ENCODE results near the gene LYPLAL1. TPM values are rescaled to one million over a fixed set of nuclear protein-coding genes. Genes with fewer than 3 reads are reported as not detected.

The LYPLAL1 gene
- 14.5 TPM for polyA plus RNA-seq (2013, experiment 1 of 2; ENCODE audit: insufficient read length)
- 16.0 TPM for polyA plus RNA-seq (2013, experiment 2 of 2; ENCODE audit: insufficient read length)

- peak; percentile 92 for DNase-seq
These were observed at the start of gene LYPLAL1 for GRCh38 chr1:219173758-219174459. LYPLAL1 (plus strand) TSS chr1:219173878; CDS start chr1:219173891, 13 bp downstream.

GRCh38 chr1:219124163-219124562 is 49.5 kb upstream of the LYPLAL1 start:
- DNase-seq: no peak

- no peak for DNase-seq
These were observed 48.3 kb upstream of the LYPLAL1 start for GRCh38 chr1:219125342-219125741.

- DNase-seq: no peak
These were observed 47.3 kb upstream of the LYPLAL1 start for GRCh38 chr1:219126377-219126776.

GRCh38 chr1:219128957-219129356 is 44.7 kb upstream of the LYPLAL1 start:
- DNase-seq: no peak

- no peak for DNase-seq
These were observed 43.2 kb upstream of the LYPLAL1 start for GRCh38 chr1:219130366-219130935.

- DNase-seq: no peak
These were observed 40.7 kb upstream of the LYPLAL1 start for GRCh38 chr1:219132939-219133338.

- no peak for DNase-seq
These were observed 34.9 kb upstream of the LYPLAL1 start for GRCh38 chr1:219138747-219139146.

GRCh38 chr1:219140303-219140877 is 33.3 kb upstream of the LYPLAL1 start:
- DNase-seq: no peak

GRCh38 chr1:219143735-219144134 is 29.9 kb upstream of the LYPLAL1 start:
- DNase-seq: no peak

GRCh38 chr1:219144658-219145315 is 28.9 kb upstream of the LYPLAL1 start:
- no peak for DNase-seq

GRCh38 chr1:219147571-219148019 is 26.1 kb upstream of the LYPLAL1 start:
- DNase-seq: no peak

GRCh38 chr1:219149009-219149577 is 24.6 kb upstream of the LYPLAL1 start:
- DNase-seq: no peak

GRCh38 chr1:219149953-219150352 is 23.7 kb upstream of the LYPLAL1 start:
- DNase-seq: no peak

- DNase-seq: no peak
These were observed 22.8 kb upstream of the LYPLAL1 start for GRCh38 chr1:219150913-219151312.

GRCh38 chr1:219151467-219151866 is 22.2 kb upstream of the LYPLAL1 start:
- no peak for DNase-seq

GRCh38 chr1:219152751-219153150 is 20.9 kb upstream of the LYPLAL1 start:
- no peak for DNase-seq

- peak; percentile 41 for DNase-seq
These were observed 20.0 kb upstream of the LYPLAL1 start for GRCh38 chr1:219153723-219154122.

GRCh38 chr1:219155135-219155534 is 18.5 kb upstream of the LYPLAL1 start:
- no peak for DNase-seq

GRCh38 chr1:219159946-219160645 is 13.6 kb upstream of the LYPLAL1 start:
- no peak for DNase-seq

- peak; percentile 42 for DNase-seq
These were observed 12.7 kb upstream of the LYPLAL1 start for GRCh38 chr1:219160967-219161366.

GRCh38 chr1:219161371-219161770 is 12.3 kb upstream of the LYPLAL1 start:
- no peak for DNase-seq
